HCT116 (cell line): Measurements from ENCODE around the gene ITIH4. TPM values are rescaled to one million over a fixed set of nuclear protein-coding genes. Genes with fewer than 3 reads are reported as not detected.

Source experiments
- ATAC-seq: fragments of 200-7000 bp; cut with Tn5 transposase; 2 replicates; pipeline ENCODE4 v1.9.1; 2020; ENCODE audit warnings: mild to moderate bottlenecking, moderate library complexity
- BruUV-seq: library from RNA; stranded (reverse); fragments of 400-500 nt; replicated peaks from 2 replicates; lab custom pipeline; 2021; lab: Mats Ljungman, UMichigan
- CTCF ChIA-PET: fragments of 300-600 bp; sonication (Branson Sonifier 250); formaldehyde crosslinking; loops from one replicate; lab custom pipeline; 2021; ENCODE audit warnings: antibody characterized with exemption; lab: Charles Lee
- POLR2A ChIA-PET: fragments of 300-600, 350-600 bp; sonication (Branson Sonifier 250); formaldehyde crosslinking; loops from one replicate; lab custom pipeline; 2021; ENCODE audit warnings: antibody characterized with exemption; lab: Charles Lee
- RAD21 ChIA-PET, 2 experiments: fragments of 300-600 bp; sonication (Branson Sonifier 250); formaldehyde crosslinking; loops; one replicate each; lab custom pipeline; 2023; ENCODE audit warnings: low total read pairs in 2 of 2; ENCODE audit not compliant: uncharacterized antibody in 2 of 2, unreplicated experiment in 2 of 2, low non-redundant PET in 1 of 2; lab: Charles Lee
- DNase-seq: peaks from one replicate; pipeline ENCODE4 v3.0.0-alpha.2; 2010; ENCODE audit warnings: low read depth, low spot score
- H2AFZ ChIP-seq: fragments of 200-600 bp; shearing (Covaris generic), sonication (generic); 2 replicates; pipeline ENCODE4 v1.6.1; 2017; ENCODE audit warnings: low read depth, mixed run types, mixed read lengths, antibody characterized with exemption, low read length; ENCODE audit not compliant: poor library complexity, severe bottlenecking
- H3K27ac ChIP-seq: 2 replicates; pipeline ENCODE4 v1.5.1; 2012; ENCODE audit warnings: low read depth, low read length
- H3K27me3 ChIP-seq: fragments of 200-600 bp; sonication (generic); 2 replicates; pipeline ENCODE4 v1.6.1; 2016; ENCODE audit warnings: mixed run types, low read length, mixed read lengths; ENCODE audit not compliant: insufficient read depth
- H3K36me3 ChIP-seq, 2 experiments: fragments of 200-500 bp in 1 of 2; fragments of 200-600 bp in 1 of 2; sonication (Bioruptor generic) in 1 of 2; sonication (generic) in 1 of 2; 2 replicates each; pipeline versions ENCODE4 v1.5.1 to v1.6.1; 2014 to 2016; ENCODE audit warnings: low read length in 2 of 2, inconsistent platforms in 1 of 2, mixed read lengths in 1 of 2, mixed run types in 1 of 2; ENCODE audit not compliant: insufficient read depth in 2 of 2, control insufficient read depth in 1 of 2
- H3K4me1 ChIP-seq, 2 experiments: fragments of 200-600 bp in 1 of 2; sonication (generic) in 1 of 2; 2 replicates each; pipeline versions ENCODE4 v1.5.1 to v1.6.1; 2012 to 2017; ENCODE audit warnings: low read length in 2 of 2, inconsistent platforms in 1 of 2, mild to moderate bottlenecking in 1 of 2, mixed read lengths in 1 of 2, mixed run types in 1 of 2, moderate library complexity in 1 of 2; ENCODE audit not compliant: insufficient read depth in 2 of 2, control insufficient read depth in 1 of 2
- H3K4me2 ChIP-seq: fragments of 200-600 bp; sonication (generic); 2 replicates; pipeline ENCODE4 v1.6.1; 2017; ENCODE audit warnings: mixed run types, low read length, mixed read lengths
- H3K4me3 ChIP-seq, 2 experiments: fragments of 200-600 bp in 1 of 2; sonication (generic) in 1 of 2; replicated peaks in 1 of 2; 2 replicates each; pipeline ENCODE4 v1.5.1; 2011 to 2016; ENCODE audit warnings: low read length in 2 of 2, control low read depth in 1 of 2, low read depth in 1 of 2, mild to moderate bottlenecking in 1 of 2, mixed read lengths in 1 of 2, mixed run types in 1 of 2
- H3K79me2 ChIP-seq: fragments of 200-600 bp; sonication (generic); 2 replicates; pipeline ENCODE4 v1.6.1; 2017; ENCODE audit warnings: mild to moderate bottlenecking, mixed run types, low read length, moderate library complexity, mixed read lengths; ENCODE audit not compliant: insufficient read depth
- H3K9ac ChIP-seq: fragments of 200-600 bp; sonication (generic); 2 replicates; pipeline ENCODE4 v1.6.1; 2016; ENCODE audit warnings: low read length, mixed read lengths
- H3K9me2 ChIP-seq: fragments of 200-600 bp; sonication (generic), shearing (Covaris generic); 2 replicates; pipeline ENCODE4 v1.6.1; 2017; ENCODE audit warnings: mixed run types, mild to moderate bottlenecking, moderate library complexity; ENCODE audit not compliant: insufficient read depth
- H3K9me3 ChIP-seq, 2 experiments: fragments of 200-500 bp in 1 of 2; fragments of 200-600 bp in 1 of 2; sonication (Bioruptor generic) in 1 of 2; sonication (generic) in 1 of 2; 2 replicates each; pipeline ENCODE4 v1.6.1; 2014 to 2017; ENCODE audit warnings: low read length in 2 of 2, mixed read lengths in 2 of 2, inconsistent platforms in 1 of 2, low read depth in 1 of 2, mild to moderate bottlenecking in 1 of 2, mixed run types in 1 of 2, moderate library complexity in 1 of 2; ENCODE audit not compliant: control insufficient read depth in 1 of 2, insufficient read depth in 1 of 2
- H4K20me1 ChIP-seq: fragments of 200-600 bp; sonication (generic), shearing (Covaris generic); 2 replicates; pipeline ENCODE4 v1.6.1; 2017; ENCODE audit warnings: mixed run types, mild to moderate bottlenecking, moderate library complexity; ENCODE audit not compliant: insufficient read depth
- EGR1 ChIP-seq: IDR thresholded peaks from 2 replicates; pipeline ENCODE4 v1.6.1; 2012; ENCODE audit warnings: low read depth
- EZH2 ChIP-seq: fragments of 200-600 bp; sonication (generic); IDR thresholded peaks from 2 replicates; pipeline ENCODE4 v1.6.1; 2017; ENCODE audit warnings: antibody characterized with exemption, mixed run types
- EZH2phosphoT487 ChIP-seq: fragments of 200-600 bp; IDR thresholded peaks from 2 replicates; pipeline ENCODE4 v1.6.1; 2018; ENCODE audit warnings: antibody characterized with exemption, borderline replicate concordance
- FOSL1 ChIP-seq: IDR thresholded peaks from 2 replicates; pipeline ENCODE4 v1.6.1; 2012; ENCODE audit warnings: low read depth
- POLR2AphosphoS5 ChIP-seq: IDR thresholded peaks from 2 replicates; pipeline ENCODE4 v1.6.1; 2011; ENCODE audit warnings: mild to moderate bottlenecking, low read depth, low read length, moderate library complexity
- RAD21 ChIP-seq: IDR thresholded peaks from 2 replicates; pipeline ENCODE4 v1.6.1; 2012; ENCODE audit warnings: low read depth, mild to moderate bottlenecking
- SIN3A ChIP-seq: IDR thresholded peaks from 2 replicates; pipeline ENCODE4 v1.6.1; 2012; ENCODE audit warnings: low read depth
- SP1 ChIP-seq: IDR thresholded peaks from 2 replicates; pipeline ENCODE4 v1.6.1; 2012; ENCODE audit warnings: low read depth
- SRF ChIP-seq: IDR thresholded peaks from 2 replicates; pipeline ENCODE4 v1.6.1; 2012; ENCODE audit warnings: low read depth
- TCF7L2 ChIP-seq: IDR thresholded peaks from 2 replicates; pipeline ENCODE4 v1.7.0; 2011; ENCODE audit warnings: borderline replicate concordance, inconsistent platforms; ENCODE audit not compliant: insufficient read depth, insufficient read length; ENCODE audit errors: extremely low read depth
- YY1 ChIP-seq: IDR thresholded peaks from 2 replicates; pipeline ENCODE4 v1.6.1; 2011; ENCODE audit warnings: low read length, low read depth, moderate library complexity, mild to moderate bottlenecking; ENCODE audit not compliant: insufficient replicate concordance; ENCODE audit errors: extremely low read depth
- ZNF274 ChIP-seq: fragments of 200-500 bp; sonication (Bioruptor generic); IDR thresholded peaks from 2 replicates; pipeline ENCODE4 v1.6.1; 2014; ENCODE audit warnings: mild to moderate bottlenecking, low read depth, low read length, inconsistent platforms
- intact Hi-C: fragments of 100-400 bp; cut with micrococcal nuclease; formaldehyde crosslinking; loops from 2 replicates; pipeline ENCODE4 v1.10.0; 2022
- total RNA-seq: library from RNA; stranded (reverse); gene quantifications from one replicate; pipeline ENCODE4 v1.2.1, GENCODE V29; 2021; ENCODE audit not compliant: unreplicated experiment
- TF ChIP-seq, protein P1 (sequence below): IDR thresholded peaks from 2 replicates; pipeline ENCODE4 v1.6.1; 2012; ENCODE audit warnings: low read depth
- TF ChIP-seq, protein P2 (sequence below): IDR thresholded peaks from 2 replicates; pipeline ENCODE4 v1.6.1; 2012
- TF ChIP-seq, protein P3 (sequence below): IDR thresholded peaks from 2 replicates; pipeline ENCODE4 v1.6.1; 2012

ITIH4 gene
- total RNA-seq, 1 experiment from 2014 or later = 4.1 TPM

DNA sequence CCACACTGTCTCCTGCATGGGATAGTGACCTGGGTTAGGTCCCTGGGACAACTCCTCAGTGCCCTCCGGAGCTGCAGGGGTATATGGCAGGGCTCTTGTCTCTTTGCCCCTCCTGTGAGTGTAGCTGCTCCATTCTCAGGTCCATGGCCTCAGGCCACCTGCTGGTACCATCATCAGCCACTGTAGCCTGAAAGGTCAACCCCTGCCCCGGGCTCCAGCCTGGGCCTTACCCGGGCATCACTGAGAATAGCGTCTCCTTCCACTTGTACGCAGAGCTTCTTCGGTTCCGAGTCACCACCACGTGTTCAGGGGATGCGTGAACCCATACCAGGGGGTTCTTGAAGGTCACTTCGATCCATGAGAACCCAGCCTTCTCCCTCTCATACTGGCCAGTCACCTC, 13.8 kb downstream of the ITIH4 start:
- Histone ChIP-seq H3K27ac (no peak overlapping the region), H2AFZ (no peak overlapping the region), H3K4me2 (no peak overlapping the region), H3K27me3 (no peaks in the 10 kb centered on the region), H3K79me2 (no peaks in the 10 kb centered on the region), H3K36me3 (no peaks in the 10 kb centered on the region), H3K4me1 (peaks cover 0 to 6% of the 10 kb centered on the region in 2 experiments; a peak in 1 of 4 replicates), H3K4me3 (no peak overlapping the region), H4K20me1 (no peaks in the 10 kb centered on the region), H3K9me2 (no peaks in the 10 kb centered on the region), H3K9me3 (no peaks in the 10 kb centered on the region), H3K9ac (no peak overlapping the region)
- POLR2A ChIA-PET = no interaction called here
- CTCF ChIA-PET = no interaction called here
- DNase-seq (no peak), ATAC-seq (no peak)
- BruUV-seq = no TSS peak
- intact Hi-C loops = no loop called here
- TF ChIP-seq EZH2 = no peak
- TF ChIP-seq ZNF274 = no peak
- no peak for TF ChIP-seq FOSL1
- TF ChIP-seq, protein P1, sequence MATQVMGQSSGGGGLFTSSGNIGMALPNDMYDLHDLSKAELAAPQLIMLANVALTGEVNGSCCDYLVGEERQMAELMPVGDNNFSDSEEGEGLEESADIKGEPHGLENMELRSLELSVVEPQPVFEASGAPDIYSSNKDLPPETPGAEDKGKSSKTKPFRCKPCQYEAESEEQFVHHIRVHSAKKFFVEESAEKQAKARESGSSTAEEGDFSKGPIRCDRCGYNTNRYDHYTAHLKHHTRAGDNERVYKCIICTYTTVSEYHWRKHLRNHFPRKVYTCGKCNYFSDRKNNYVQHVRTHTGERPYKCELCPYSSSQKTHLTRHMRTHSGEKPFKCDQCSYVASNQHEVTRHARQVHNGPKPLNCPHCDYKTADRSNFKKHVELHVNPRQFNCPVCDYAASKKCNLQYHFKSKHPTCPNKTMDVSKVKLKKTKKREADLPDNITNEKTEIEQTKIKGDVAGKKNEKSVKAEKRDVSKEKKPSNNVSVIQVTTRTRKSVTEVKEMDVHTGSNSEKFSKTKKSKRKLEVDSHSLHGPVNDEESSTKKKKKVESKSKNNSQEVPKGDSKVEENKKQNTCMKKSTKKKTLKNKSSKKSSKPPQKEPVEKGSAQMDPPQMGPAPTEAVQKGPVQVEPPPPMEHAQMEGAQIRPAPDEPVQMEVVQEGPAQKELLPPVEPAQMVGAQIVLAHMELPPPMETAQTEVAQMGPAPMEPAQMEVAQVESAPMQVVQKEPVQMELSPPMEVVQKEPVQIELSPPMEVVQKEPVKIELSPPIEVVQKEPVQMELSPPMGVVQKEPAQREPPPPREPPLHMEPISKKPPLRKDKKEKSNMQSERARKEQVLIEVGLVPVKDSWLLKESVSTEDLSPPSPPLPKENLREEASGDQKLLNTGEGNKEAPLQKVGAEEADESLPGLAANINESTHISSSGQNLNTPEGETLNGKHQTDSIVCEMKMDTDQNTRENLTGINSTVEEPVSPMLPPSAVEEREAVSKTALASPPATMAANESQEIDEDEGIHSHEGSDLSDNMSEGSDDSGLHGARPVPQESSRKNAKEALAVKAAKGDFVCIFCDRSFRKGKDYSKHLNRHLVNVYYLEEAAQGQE = no peak
- TF ChIP-seq SP1 = no peak
- RAD21 ChIA-PET = no interaction called here

DNA sequence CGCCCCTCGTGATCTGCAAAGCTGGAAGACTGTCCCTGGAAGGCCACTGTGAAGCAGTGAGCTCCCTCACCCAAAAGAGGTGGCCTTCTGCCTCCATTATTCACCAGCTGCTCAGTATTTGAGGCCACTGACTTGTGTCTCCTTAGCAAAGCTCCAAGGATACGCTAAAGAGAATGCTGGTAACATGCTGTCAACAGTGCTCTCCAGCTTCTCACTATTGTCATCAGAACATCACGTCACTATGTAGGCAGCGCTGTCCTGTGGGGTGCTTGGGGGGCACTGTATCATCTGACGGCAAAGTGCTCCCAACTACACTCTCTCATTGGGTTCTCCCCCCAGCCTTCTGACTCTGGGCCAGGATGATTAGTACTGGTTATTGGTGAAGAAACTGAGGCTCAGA, 14.3 kb downstream of the ITIH4 start:
- POLR2A ChIA-PET = no interaction called here

More for the DNA sequence above, 14.3 kb downstream of the ITIH4 start:
- H3K79me2 ChIP-seq = no peaks in the 10 kb centered on the region
- no peak overlapping the region for H3K4me3 ChIP-seq
- H3K9ac ChIP-seq = no peak overlapping the region
- DNase-seq (no peak), ATAC-seq (no peak)
- BruUV-seq = no TSS peak
- CTCF ChIA-PET = no interaction called here
- RAD21 ChIA-PET = no interaction called here
- H2AFZ ChIP-seq = no peak overlapping the region
- H3K27ac ChIP-seq = no peak overlapping the region
- no peaks in the 10 kb centered on the region for H3K9me2 ChIP-seq
- H3K4me1 ChIP-seq = peaks cover 0 to 6% of the 10 kb centered on the region in 2 experiments; a peak in 1 of 4 replicates
- H3K36me3 ChIP-seq = no peaks in the 10 kb centered on the region
- intact Hi-C loops = no loop called here
- H3K4me2 ChIP-seq = no peak overlapping the region
- H4K20me1 ChIP-seq = no peaks in the 10 kb centered on the region
- H3K27me3 ChIP-seq = no peaks in the 10 kb centered on the region
- H3K9me3 ChIP-seq = no peaks in the 10 kb centered on the region
- TF ChIP-seq FOSL1 = no peak
- no peak for TF ChIP-seq POLR2AphosphoS5
- TF ChIP-seq SRF = no peak
- no peak for TF ChIP-seq ZNF274
- TF ChIP-seq SIN3A = no peak
- no peak for TF ChIP-seq RAD21
- TF ChIP-seq YY1 = no peak
- TF ChIP-seq TCF7L2 = no peak
- TF ChIP-seq, protein P2, sequence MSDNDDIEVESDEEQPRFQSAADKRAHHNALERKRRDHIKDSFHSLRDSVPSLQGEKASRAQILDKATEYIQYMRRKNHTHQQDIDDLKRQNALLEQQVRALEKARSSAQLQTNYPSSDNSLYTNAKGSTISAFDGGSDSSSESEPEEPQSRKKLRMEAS = no peak
- TF ChIP-seq EZH2phosphoT487 = no peak
- TF ChIP-seq, protein P3, sequence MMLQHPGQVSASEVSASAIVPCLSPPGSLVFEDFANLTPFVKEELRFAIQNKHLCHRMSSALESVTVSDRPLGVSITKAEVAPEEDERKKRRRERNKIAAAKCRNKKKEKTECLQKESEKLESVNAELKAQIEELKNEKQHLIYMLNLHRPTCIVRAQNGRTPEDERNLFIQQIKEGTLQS = no peak
- no peak for TF ChIP-seq EGR1
